Measurements from ENCODE around the gene TRPM4.
"Not testable (repeated sequence)": the region's sequence is repeated elsewhere in the genome, so short reads cannot be mapped to it uniquely, and the experiment has no call there.

The TRPM4 gene

GRCh38 chr19:49216071-49216470 is 58.5 kb downstream of the TRPM4 start:
- no peak for DNase-seq (ENCODE audit: low read depth, low spot score)
- H3K4me3 ChIP-seq (ENCODE audit: low read depth, low read length): no peak overlapping the region
- TF ChIP-seq CTCF (IDR thresholded peaks at IDR 0.05; ENCODE audit: low read depth, low read length): no peak
- in situ Hi-C loops (cut with HindIII; ENCODE audit: low sequenced_read_pairs): no loop called here

- no peak for TF ChIP-seq CTCF (IDR thresholded peaks at IDR 0.05; ENCODE audit: low read depth, low read length)
- no peak overlapping the region for H3K4me3 ChIP-seq (ENCODE audit: low read depth, low read length)
- no peak for DNase-seq (ENCODE audit: low read depth, low spot score)
- in situ Hi-C loops (cut with HindIII; ENCODE audit: low sequenced_read_pairs): no loop called here
Measured at GRCh38 chr19:49217382-49217781, 59.8 kb downstream of the TRPM4 start.

GRCh38 chr19:49222011-49222410 is 64.4 kb downstream of the TRPM4 start:
- no peak for DNase-seq (ENCODE audit: low read depth, low spot score)
- H3K4me3 ChIP-seq (ENCODE audit: low read depth, low read length): no peak overlapping the region
- in situ Hi-C loops (cut with HindIII; ENCODE audit: low sequenced_read_pairs): no loop called here
- no peak for TF ChIP-seq CTCF (IDR thresholded peaks at IDR 0.05; ENCODE audit: low read depth, low read length)

- H3K4me3 ChIP-seq (ENCODE audit: low read depth, low read length): no peak overlapping the region
- DNase-seq (ENCODE audit: low read depth, low spot score): no peak
- TF ChIP-seq CTCF (IDR thresholded peaks at IDR 0.05; ENCODE audit: low read depth, low read length): no peak
- in situ Hi-C loops (cut with HindIII; ENCODE audit: low sequenced_read_pairs): no loop called here
Measured at GRCh38 chr19:49222528-49222927, 64.9 kb downstream of the TRPM4 start.

- in situ Hi-C loops (cut with HindIII; ENCODE audit: low sequenced_read_pairs): no loop called here
- H3K4me3 ChIP-seq (ENCODE audit: low read depth, low read length): no peak overlapping the region
- TF ChIP-seq CTCF (IDR thresholded peaks at IDR 0.05; ENCODE audit: low read depth, low read length): no peak
- no peak for DNase-seq (ENCODE audit: low read depth, low spot score)
Measured at GRCh38 chr19:49223472-49223871, 65.9 kb downstream of the TRPM4 start.

- in situ Hi-C loops (cut with HindIII; ENCODE audit: low sequenced_read_pairs); H3K4me3 ChIP-seq (ENCODE audit: low read depth, low read length); DNase-seq (ENCODE audit: low read depth, low spot score): not testable (repeated sequence)
Measured at GRCh38 chr19:49224441-49224840, 66.8 kb downstream of the TRPM4 start.

GRCh38 chr19:49224879-49225278 is 67.3 kb downstream of the TRPM4 start:
- no peak overlapping the region for H3K4me3 ChIP-seq (ENCODE audit: low read depth, low read length)
- peak; percentile 48 for TF ChIP-seq CTCF (IDR thresholded peaks at IDR 0.05; ENCODE audit: low read depth, low read length)
- DNase-seq (ENCODE audit: low read depth, low spot score): peak; percentile 49
- in situ Hi-C loops (cut with HindIII; ENCODE audit: low sequenced_read_pairs): no loop called here
